Measurements from ENCODE around the gene TRAF7.

TRAF7 gene

DNA sequence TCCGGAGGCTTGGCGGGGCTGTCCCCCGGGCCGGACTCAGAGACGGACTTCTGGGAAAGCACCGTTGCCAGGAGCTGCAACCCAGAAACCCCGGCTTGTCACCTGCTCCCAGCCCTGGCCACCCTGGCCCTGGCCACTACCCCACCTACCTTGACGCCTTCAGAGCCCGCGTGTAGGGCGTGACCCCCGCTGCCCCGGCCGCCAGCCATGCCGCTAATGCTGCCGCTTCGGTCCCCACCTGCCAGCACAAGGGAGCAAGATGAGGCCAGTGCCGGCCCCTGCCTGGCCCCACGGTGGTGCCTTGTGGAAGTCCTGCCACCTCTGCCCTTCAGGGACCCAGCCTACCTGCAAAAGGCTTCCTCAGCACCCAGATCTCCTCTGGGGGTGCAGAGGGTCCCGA, 29.4 kb downstream of the TRAF7 start:
- no peak overlapping the region for H4K91ac ChIP-seq (ENCODE audit: low read depth, low read length)
- H2AK5ac ChIP-seq (ENCODE audit: low read length) = no peak overlapping the region
- no peak overlapping the region for H4K12ac ChIP-seq (ENCODE audit: low read depth, low read length)
- no peaks in the 10 kb centered on the region for H3K79me2 ChIP-seq (ENCODE audit: control insufficient read depth, insufficient read depth, low read length, poor library complexity)
- H3K36me3 ChIP-seq (ENCODE audit: control insufficient read depth in 1 of 2, insufficient read depth in 2 of 2, low read length in 2 of 2) = no peaks in the 10 kb centered on the region
- no peak overlapping the region for H2BK5ac ChIP-seq (ENCODE audit: low read depth, low read length, poor library complexity)
- no peak overlapping the region for H3K18ac ChIP-seq (ENCODE audit: low read length)
- H3K23ac ChIP-seq (ENCODE audit: low read length) = no peak overlapping the region
- no peaks in the 10 kb centered on the region for H3K79me1 ChIP-seq (ENCODE audit: low read length)
- H2BK12ac ChIP-seq (ENCODE audit: low read length) = no peak overlapping the region
- no peaks in the 10 kb centered on the region for H3K4me1 ChIP-seq (ENCODE audit: control insufficient read depth in 1 of 2, insufficient read depth in 2 of 2, low read length in 2 of 2)
- no peak overlapping the region for H3K27ac ChIP-seq (ENCODE audit: low read depth, low read length)
- DNase-seq = no peak
- no peak overlapping the region for H3K9ac ChIP-seq (ENCODE audit: low read length)
- WGBS (ENCODE audit: extremely low coverage, insufficient coverage, insufficient read length) = no CpG with 5 or more reads among the region's 20 CpGs
- H3K4me3 ChIP-seq (ENCODE audit: low read depth, low read length) = no peak overlapping the region
- H3K14ac ChIP-seq (ENCODE audit: low read length) = no peak overlapping the region
- no peaks in the 10 kb centered on the region for H3K9me3 ChIP-seq (ENCODE audit: insufficient read depth, low read depth, low read length)
- no peak overlapping the region for H3K4ac ChIP-seq (ENCODE audit: low read depth, low read length)
- H2BK120ac ChIP-seq (ENCODE audit: insufficient read depth, low read length, poor library complexity) = no peak overlapping the region
- H3K27me3 ChIP-seq (ENCODE audit: insufficient read depth, low read length) = no peaks in the 10 kb centered on the region
- H3K4me2 ChIP-seq (ENCODE audit: low read length) = no peak overlapping the region
- no peak overlapping the region for H2AFZ ChIP-seq (ENCODE audit: insufficient read depth, low read length, poor library complexity)
- no peak overlapping the region for H4K8ac ChIP-seq (ENCODE audit: low read depth, low read length)

DNA sequence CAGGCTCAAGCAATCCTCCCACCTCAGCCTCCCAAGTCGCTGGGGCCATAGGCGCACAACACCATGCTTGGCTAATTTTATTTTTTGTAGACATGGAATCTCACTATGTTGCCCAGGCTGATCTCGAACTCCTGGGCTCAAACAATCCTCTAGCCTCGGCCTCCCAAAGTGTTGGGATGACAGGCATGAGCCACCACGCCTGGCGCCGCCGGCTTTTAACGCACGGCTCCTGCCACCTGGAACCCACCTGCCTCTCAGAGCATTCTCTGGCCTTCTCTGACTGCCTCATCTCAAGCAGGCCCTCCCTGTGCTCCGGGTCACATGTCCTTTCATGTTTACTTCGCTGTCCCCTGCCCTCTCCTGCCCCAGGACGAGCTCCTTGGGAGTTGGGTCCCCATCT, 30.5 kb downstream of the TRAF7 start:
- no peak overlapping the region for H2BK12ac ChIP-seq (ENCODE audit: low read length)
- no peak overlapping the region for H3K18ac ChIP-seq (ENCODE audit: low read length)
- H3K4ac ChIP-seq (ENCODE audit: low read depth, low read length) = no peak overlapping the region
- no peak overlapping the region for H3K9ac ChIP-seq (ENCODE audit: low read length)
- H4K8ac ChIP-seq (ENCODE audit: low read depth, low read length) = no peak overlapping the region
- no peak overlapping the region for H2BK120ac ChIP-seq (ENCODE audit: insufficient read depth, low read length, poor library complexity)
- WGBS (ENCODE audit: extremely low coverage, insufficient coverage, insufficient read length) = no CpG with 5 or more reads among the region's 13 CpGs
- H3K27me3 ChIP-seq (ENCODE audit: insufficient read depth, low read length) = no peaks in the 10 kb centered on the region
- no peak overlapping the region for H3K4me3 ChIP-seq (ENCODE audit: low read depth, low read length)
- no peaks in the 10 kb centered on the region for H3K36me3 ChIP-seq (ENCODE audit: control insufficient read depth in 1 of 2, insufficient read depth in 2 of 2, low read length in 2 of 2)
- no peaks in the 10 kb centered on the region for H3K4me1 ChIP-seq (ENCODE audit: control insufficient read depth in 1 of 2, insufficient read depth in 2 of 2, low read length in 2 of 2)
- H2AFZ ChIP-seq (ENCODE audit: insufficient read depth, low read length, poor library complexity) = no peak overlapping the region
- H3K9me3 ChIP-seq (ENCODE audit: insufficient read depth, low read depth, low read length) = no peaks in the 10 kb centered on the region
- DNase-seq = no peak
- no peak overlapping the region for H4K91ac ChIP-seq (ENCODE audit: low read depth, low read length)
- H3K79me2 ChIP-seq (ENCODE audit: control insufficient read depth, insufficient read depth, low read length, poor library complexity) = no peaks in the 10 kb centered on the region
- H3K27ac ChIP-seq (ENCODE audit: low read depth, low read length) = no peak overlapping the region
- no peak overlapping the region for H3K4me2 ChIP-seq (ENCODE audit: low read length)
- H3K79me1 ChIP-seq (ENCODE audit: low read length) = no peaks in the 10 kb centered on the region
- no peak overlapping the region for H2AK5ac ChIP-seq (ENCODE audit: low read length)
- H3K14ac ChIP-seq (ENCODE audit: low read length) = no peak overlapping the region
- H3K23ac ChIP-seq (ENCODE audit: low read length) = no peak overlapping the region
- no peak overlapping the region for H2BK5ac ChIP-seq (ENCODE audit: low read depth, low read length, poor library complexity)
- H4K12ac ChIP-seq (ENCODE audit: low read depth, low read length) = no peak overlapping the region

DNA sequence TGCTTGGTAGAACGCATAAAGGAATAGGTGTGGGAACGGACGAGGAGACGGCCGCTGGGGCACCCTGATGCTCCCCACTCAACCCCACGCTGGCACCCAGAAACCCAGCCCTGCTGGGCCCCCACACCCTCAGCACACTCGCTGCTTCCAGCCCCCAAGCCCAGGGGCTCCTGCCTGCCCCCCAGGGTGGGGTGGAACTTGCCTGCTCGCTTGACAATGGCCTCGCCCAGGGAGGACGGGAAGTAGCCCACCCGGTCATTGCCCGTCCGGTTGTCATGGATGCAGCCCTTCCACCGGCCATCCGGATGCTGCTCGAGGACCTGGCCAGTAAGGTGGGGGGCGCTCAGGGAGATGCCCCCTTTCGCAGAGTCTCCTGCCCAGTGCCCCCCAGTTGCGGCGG, 30.9 kb downstream of the TRAF7 start:
- Histone ChIP-seq H3K14ac (ENCODE audit: low read length) (no peak overlapping the region), H3K4me1 (ENCODE audit: control insufficient read depth in 1 of 2, insufficient read depth in 2 of 2, low read length in 2 of 2) (no peaks in the 10 kb centered on the region), H2BK120ac (ENCODE audit: insufficient read depth, low read length, poor library complexity) (no peak overlapping the region), H3K79me1 (ENCODE audit: low read length) (no peaks in the 10 kb centered on the region), H3K18ac (ENCODE audit: low read length) (no peak overlapping the region), H3K4ac (ENCODE audit: low read depth, low read length) (no peak overlapping the region), H4K8ac (ENCODE audit: low read depth, low read length) (no peak overlapping the region), H3K4me2 (ENCODE audit: low read length) (no peak overlapping the region), H2AFZ (ENCODE audit: insufficient read depth, low read length, poor library complexity) (no peak overlapping the region), H3K27me3 (ENCODE audit: insufficient read depth, low read length) (no peaks in the 10 kb centered on the region), H3K23ac (ENCODE audit: low read length) (no peak overlapping the region), H2BK12ac (ENCODE audit: low read length) (no peak overlapping the region), H3K36me3 (ENCODE audit: control insufficient read depth in 1 of 2, insufficient read depth in 2 of 2, low read length in 2 of 2) (no peaks in the 10 kb centered on the region), H3K27ac (ENCODE audit: low read depth, low read length) (no peak overlapping the region), H2AK5ac (ENCODE audit: low read length) (no peak overlapping the region), H2BK5ac (ENCODE audit: low read depth, low read length, poor library complexity) (no peak overlapping the region), H3K4me3 (ENCODE audit: low read depth, low read length) (no peak overlapping the region), H3K9me3 (ENCODE audit: insufficient read depth, low read depth, low read length) (no peaks in the 10 kb centered on the region), H3K9ac (ENCODE audit: low read length) (no peak overlapping the region), H4K91ac (ENCODE audit: low read depth, low read length) (no peak overlapping the region), H3K79me2 (ENCODE audit: control insufficient read depth, insufficient read depth, low read length, poor library complexity) (no peaks in the 10 kb centered on the region), H4K12ac (ENCODE audit: low read depth, low read length) (no peak overlapping the region)
- WGBS (ENCODE audit: extremely low coverage, insufficient coverage, insufficient read length) = no CpG with 5 or more reads among the region's 20 CpGs
- DNase-seq = no peak

DNA sequence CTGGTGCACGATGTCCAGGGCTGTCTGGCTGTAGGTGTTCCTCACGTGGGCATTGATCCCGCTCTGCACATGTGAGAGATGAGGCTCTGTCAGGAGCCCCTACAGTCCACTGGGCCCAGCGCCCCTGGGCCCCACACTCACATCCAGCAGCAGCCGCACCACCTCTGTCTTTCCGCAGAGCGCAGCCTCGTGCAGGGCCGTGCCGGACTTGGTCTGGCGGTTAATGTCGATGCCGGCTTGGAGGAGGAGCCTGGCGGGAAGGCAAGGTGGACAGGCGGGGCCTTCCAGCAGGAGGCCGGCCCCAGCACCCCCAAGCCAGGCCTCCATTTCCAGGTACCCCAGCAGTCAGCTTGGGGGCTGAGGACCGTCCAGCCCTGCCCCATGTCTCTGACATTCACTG, 31.6 kb downstream of the TRAF7 start:
- H2AFZ ChIP-seq (ENCODE audit: insufficient read depth, low read length, poor library complexity) = no peak overlapping the region
- H3K79me1 ChIP-seq (ENCODE audit: low read length) = no peaks in the 10 kb centered on the region
- no peak overlapping the region for H3K18ac ChIP-seq (ENCODE audit: low read length)
- H4K12ac ChIP-seq (ENCODE audit: low read depth, low read length) = no peak overlapping the region
- H3K27ac ChIP-seq (ENCODE audit: low read depth, low read length) = no peak overlapping the region
- H3K4me1 ChIP-seq (ENCODE audit: control insufficient read depth in 1 of 2, insufficient read depth in 2 of 2, low read length in 2 of 2) = no peaks in the 10 kb centered on the region
- no peak overlapping the region for H2BK120ac ChIP-seq (ENCODE audit: insufficient read depth, low read length, poor library complexity)
- H2BK12ac ChIP-seq (ENCODE audit: low read length) = no peak overlapping the region
- H3K36me3 ChIP-seq (ENCODE audit: control insufficient read depth in 1 of 2, insufficient read depth in 2 of 2, low read length in 2 of 2) = no peaks in the 10 kb centered on the region
- no peak overlapping the region for H2BK5ac ChIP-seq (ENCODE audit: low read depth, low read length, poor library complexity)
- no peak for DNase-seq
- no peak overlapping the region for H3K14ac ChIP-seq (ENCODE audit: low read length)
- H3K4ac ChIP-seq (ENCODE audit: low read depth, low read length) = no peak overlapping the region
- H3K23ac ChIP-seq (ENCODE audit: low read length) = no peak overlapping the region
- H4K8ac ChIP-seq (ENCODE audit: low read depth, low read length) = no peak overlapping the region
- WGBS (ENCODE audit: extremely low coverage, insufficient coverage, insufficient read length) = no CpG with 5 or more reads among the region's 17 CpGs
- H3K9ac ChIP-seq (ENCODE audit: low read length) = no peak overlapping the region
- H3K79me2 ChIP-seq (ENCODE audit: control insufficient read depth, insufficient read depth, low read length, poor library complexity) = no peaks in the 10 kb centered on the region
- peaks cover 2% of the 10 kb centered on the region for H3K9me3 ChIP-seq (ENCODE audit: insufficient read depth, low read depth, low read length)
- no peaks in the 10 kb centered on the region for H3K27me3 ChIP-seq (ENCODE audit: insufficient read depth, low read length)
- H3K4me3 ChIP-seq (ENCODE audit: low read depth, low read length) = no peak overlapping the region
- no peak overlapping the region for H4K91ac ChIP-seq (ENCODE audit: low read depth, low read length)
- no peak overlapping the region for H2AK5ac ChIP-seq (ENCODE audit: low read length)
- H3K4me2 ChIP-seq (ENCODE audit: low read length) = no peak overlapping the region
